HL-60/S4 (cell line): ENCODE measurements around the gene MMP3.
"Not testable (repeated sequence)": the region's sequence is repeated elsewhere in the genome, so short reads cannot be mapped to it uniquely, and the experiment has no call there.

Source experiments
- in situ Hi-C: fragments of 300-500 bp; cut with MboI; formaldehyde crosslinking; loops from 2 replicates; pipeline ENCODE4 v1.14.3; 2022; ENCODE audit warnings: low sequenced_read_pairs

The MMP3 gene

GRCh38 chr11:102843489-102843888 is at the start of gene MMP3:
TSS of gene MMP3 (minus strand) at chr11:102843609. CDS start at chr11:102843546, 63 bp downstream.
- in situ Hi-C loops: no loop called here

GRCh38 chr11:102891736-102892135 is 48.3 kb upstream of the MMP3 start:
- in situ Hi-C loops: no loop called here

DNA sequence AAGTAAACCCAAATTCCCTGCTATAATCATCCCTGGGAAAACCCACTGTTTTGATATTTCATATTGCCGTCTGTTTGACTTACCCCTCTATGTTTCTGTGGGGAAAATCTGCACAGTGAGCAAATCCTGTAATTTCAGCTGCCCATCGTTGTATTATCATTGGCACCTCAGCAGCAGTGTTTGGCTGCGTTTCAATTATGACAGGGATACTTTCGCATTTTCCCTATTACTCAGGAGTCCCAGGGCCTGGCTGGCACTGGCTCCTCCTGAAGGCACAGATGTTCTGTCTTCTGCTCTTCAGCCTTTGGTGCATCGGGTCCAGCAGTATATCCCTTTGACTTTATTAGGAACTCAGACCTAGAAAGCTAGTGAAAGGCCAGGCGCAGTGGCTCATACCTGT is 43.6 kb upstream of the MMP3 start:
- in situ Hi-C loops: no loop called here

DNA sequence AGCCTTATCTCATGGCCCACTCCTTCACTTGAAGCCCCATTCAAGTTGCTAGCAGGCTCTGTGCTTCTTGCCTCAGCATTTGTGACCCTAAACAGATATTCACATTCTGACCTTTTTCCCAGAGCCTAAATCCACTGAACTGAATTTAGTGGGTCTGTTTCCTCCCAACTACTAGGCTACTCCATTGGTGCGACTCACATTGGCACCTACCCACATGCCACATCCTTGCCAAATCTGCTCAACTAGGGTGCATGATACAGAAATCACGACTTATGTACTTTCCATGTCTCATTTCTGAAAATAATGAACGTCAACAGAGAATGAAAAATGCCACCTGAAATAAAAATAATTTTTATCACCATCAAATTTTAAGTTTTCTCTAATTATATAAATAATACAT is 39.7 kb upstream of the MMP3 start:
- in situ Hi-C loops: no loop called here

GRCh38 chr11:102882389-102883024 is 39.1 kb upstream of the MMP3 start:
- in situ Hi-C loops: no loop called here

DNA sequence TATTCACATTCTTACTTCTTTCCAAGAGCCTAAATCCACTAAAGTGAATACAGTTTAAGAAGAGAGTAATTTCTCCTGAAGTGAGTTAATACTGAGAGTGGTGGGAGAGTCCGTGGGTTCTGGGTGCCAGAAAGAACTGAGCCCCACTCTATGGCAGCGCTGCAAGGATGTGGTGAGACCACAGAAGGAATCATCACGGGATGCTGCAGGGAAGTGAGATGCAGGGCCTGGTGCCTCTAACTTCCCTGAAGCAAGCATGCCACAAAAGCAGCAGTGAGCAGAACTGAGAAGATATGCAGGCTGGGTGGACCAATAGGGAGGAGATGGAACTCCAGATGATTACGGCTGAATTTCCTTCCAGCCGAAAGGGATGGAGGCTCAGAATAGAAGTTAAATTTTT is 36.4 kb upstream of the MMP3 start:
- in situ Hi-C loops: no loop called here

GRCh38 chr11:102878595-102878994 is 35.2 kb upstream of the MMP3 start:
- in situ Hi-C loops: no loop called here

GRCh38 chr11:102874852-102875251 is 31.4 kb upstream of the MMP3 start, which contains the start of gene MMP12:
TSS of gene MMP12 (minus strand) at chr11:102874982. CDS start at chr11:102874937, 45 bp downstream.
- in situ Hi-C loops: no loop called here

DNA sequence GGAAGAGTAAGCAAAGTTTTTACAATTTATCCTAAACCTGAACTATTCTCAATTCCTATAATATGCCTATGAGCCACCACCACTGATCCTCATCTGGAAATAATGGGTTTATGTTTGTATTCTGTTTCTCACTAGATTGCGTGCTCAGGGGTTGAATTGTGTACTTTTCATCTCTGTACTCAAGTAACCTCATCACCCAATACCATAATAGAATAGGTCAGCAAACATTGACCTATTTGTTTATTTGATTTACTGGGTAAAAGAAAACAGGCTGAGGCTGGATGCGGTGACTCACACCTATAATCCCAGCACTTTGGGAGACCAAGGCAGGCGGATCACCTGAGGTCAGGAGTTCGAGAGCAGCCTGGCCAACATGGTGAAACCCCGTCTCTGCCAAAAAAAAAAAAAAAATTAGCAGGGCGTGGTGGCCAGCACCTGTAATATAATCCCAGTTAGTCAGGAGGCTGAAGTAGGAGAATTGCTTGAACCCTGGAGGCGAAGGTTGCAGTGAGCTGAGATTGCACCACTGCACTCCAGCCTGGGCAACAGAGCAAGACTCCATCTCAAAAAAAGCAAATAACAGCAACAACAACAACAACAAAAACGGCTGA is 26.1 kb upstream of the MMP3 start:
- in situ Hi-C loops: not testable (repeated sequence)

- in situ Hi-C loops: no loop called here
Observed at GRCh38 chr11:102868339-102868738, 24.9 kb upstream of the MMP3 start.

GRCh38 chr11:102864724-102865123 is 21.3 kb upstream of the MMP3 start:
- in situ Hi-C loops: no loop called here

DNA sequence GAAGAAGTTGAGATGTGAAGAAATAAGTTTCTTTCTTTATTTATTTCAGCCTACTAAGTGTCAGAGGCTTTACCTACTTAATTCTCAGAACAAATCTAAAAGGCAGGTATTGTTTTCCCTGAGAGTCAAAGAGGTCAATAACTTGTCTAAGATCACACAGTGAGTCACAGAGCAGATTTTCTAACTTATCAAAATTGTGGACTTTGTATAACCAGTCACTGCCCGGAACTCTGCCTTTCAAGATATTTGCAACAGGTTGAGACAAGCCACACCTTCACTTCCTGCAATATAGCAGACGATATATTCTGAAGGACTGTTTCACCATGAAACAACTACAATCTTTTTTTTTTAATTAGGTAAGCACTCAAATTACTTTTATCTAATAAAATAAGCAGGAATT is 10.5 kb upstream of the MMP3 start:
- in situ Hi-C loops: no loop called here

DNA sequence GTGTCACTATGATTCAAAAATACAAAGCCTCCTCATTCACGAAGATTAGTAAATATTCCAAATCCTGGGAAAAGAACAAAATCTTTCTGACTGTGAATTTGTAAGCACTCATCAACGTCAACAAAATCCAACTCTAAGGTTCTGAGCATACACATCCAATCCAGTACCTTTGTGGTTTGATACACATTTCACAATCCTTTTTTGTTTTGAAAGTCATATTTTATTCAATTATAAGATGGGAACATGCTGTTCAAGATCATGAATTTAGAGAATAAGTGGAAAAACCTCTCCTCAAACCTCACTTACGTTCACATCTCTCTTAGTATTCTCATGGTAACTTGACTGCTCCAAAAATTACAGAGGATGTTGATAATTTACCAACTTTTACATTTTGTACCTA is 9.6 kb upstream of the MMP3 start:
- in situ Hi-C loops: no loop called here

DNA sequence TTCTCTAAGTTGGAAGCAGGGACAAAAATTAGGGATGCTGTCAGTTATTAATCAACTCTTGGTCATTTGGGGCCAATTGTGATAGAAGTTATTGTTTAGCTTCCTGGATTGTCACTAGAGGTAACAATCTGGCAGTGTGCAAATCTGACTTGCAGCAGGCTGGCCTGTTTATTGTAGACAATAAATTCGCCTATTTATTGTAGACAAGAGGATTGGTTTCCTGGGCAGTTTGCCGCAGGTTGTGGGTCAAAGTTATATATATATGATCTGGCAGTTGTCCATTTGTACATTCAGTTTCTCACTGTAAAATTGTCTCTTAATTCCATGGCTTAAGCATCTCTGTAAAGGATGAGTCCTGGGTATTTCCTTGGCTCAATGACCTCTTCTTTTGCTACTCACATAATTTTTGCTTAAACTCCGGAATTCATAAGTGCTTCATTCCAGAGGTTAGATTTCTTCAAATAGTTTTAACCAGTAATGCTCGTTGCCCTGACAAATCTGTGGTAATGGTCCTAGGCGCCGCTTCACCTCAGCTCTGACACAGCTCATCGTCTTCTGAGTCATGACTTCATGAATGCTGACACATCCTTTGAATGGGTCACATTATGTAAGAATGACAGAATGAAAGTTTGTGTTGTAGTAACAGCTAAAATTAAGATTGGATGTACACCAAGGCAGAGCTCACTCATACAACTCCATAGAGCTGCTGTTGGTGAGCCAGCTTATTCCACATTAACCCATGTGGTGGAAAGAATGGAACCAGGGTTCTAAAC is 7.8 kb upstream of the MMP3 start:
- in situ Hi-C loops: no loop called here

DNA sequence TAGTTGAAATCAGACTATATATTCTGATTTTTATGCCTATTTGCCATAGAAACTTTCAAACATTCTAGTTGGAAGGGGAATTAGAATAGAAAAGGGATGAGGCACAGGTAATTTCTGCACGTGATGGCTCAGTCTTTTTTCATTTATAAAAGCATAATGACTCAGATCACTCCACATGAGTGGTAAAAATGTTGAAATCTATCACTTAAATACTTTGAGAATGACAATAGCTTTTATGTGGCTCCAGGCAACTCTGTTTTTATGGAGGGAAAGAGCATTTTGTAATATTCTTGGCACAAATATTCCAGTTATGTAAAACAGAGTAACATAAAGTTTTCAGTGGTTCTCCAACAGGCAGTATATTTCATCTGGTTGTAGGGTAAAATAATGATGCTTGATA is 5.9 kb upstream of the MMP3 start:
- in situ Hi-C loops: no loop called here

GRCh38 chr11:102846292-102846691 is 2.9 kb upstream of the MMP3 start:
- in situ Hi-C loops: no loop called here

- in situ Hi-C loops: no loop called here
Observed at GRCh38 chr11:102842930-102843329, 479 bp downstream of the MMP3 start.

GRCh38 chr11:102840018-102840417 is 3.4 kb downstream of the MMP3 start:
- in situ Hi-C loops: no loop called here

- in situ Hi-C loops: no loop called here
Observed at GRCh38 chr11:102837646-102838045, 5.8 kb downstream of the MMP3 start.

GRCh38 chr11:102837156-102837555 is 6.3 kb downstream of the MMP3 start:
- in situ Hi-C loops: no loop called here

DNA sequence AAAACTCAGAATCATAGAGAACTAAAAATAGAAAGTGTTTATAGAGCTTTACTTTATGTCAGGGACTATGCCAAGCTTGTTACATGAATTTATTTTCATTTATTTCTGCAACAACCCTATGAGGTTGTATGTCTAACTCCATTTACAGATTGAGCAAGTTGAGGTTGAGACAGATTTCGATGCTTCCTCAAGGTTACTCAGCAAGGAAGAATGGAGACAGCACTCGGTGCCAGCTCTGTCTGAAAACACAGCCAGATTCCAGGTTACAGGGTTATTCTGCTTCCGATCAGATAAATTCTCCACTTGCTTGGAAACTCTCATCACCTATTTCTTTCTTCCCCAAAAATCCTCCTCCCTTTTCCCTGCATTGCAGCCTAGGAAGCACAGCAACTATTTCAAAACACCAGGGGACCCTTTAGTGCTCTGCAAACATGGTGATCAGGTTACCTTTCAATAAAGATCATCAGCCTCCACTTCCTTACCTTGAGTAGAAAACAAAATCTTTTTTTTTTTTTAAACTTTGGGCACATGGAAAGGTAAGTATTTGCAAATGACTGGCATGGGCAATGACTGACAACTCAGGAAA is 7.0 kb downstream of the MMP3 start:
- in situ Hi-C loops: no loop called here

GRCh38 chr11:102833731-102834130 is 9.7 kb downstream of the MMP3 start:
- in situ Hi-C loops: no loop called here
